GM19452 (cell line): ENCODE results near the gene TMEM17.
A peak's percentile ranks its signal among the peaks of the same experiment; 100 is the strongest.
"Not testable (repeated sequence)": the region's sequence is repeated elsewhere in the genome, so short reads cannot be mapped to it uniquely, and the experiment has no call there.

Experiments used
- ATAC-seq: cut with Tn5 transposase; IDR thresholded peaks from one replicate; pipeline ENCODE4 v1.9.1; 2021; ENCODE audit not compliant: unreplicated experiment

The TMEM17 gene, protein sequence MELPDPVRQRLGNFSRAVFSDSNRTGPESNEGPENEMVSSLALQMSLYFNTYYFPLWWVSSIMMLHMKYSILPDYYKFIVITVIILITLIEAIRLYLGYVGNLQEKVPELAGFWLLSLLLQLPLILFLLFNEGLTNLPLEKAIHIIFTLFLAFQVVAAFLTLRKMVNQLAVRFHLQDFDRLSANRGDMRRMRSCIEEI

GRCh38 chr2:62505750-62506420 is at the start of gene TMEM17:
Gene TMEM17 (minus strand): TSS chr2:62506195. CDS start chr2:62506129, 66 bp downstream.
- peak; percentile 80 for ATAC-seq

DNA sequence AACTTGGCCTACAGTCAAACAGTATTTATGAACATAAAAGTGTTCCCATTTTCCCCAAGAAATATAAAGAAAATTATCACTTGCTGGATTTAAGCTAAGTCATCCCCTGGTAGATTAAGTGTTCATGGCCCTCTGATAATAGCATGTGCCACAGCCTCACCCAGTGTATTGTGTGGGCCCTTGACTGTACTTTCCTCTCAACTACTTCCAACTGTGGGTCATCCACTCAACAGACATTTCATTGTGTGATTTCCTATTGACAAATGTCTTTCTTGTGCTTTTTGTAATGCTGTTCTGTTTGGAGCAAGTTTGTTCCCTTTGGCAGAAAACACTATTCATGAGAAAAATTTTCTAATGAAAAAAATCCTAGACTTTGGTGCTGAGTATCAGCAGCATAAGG is 48.4 kb upstream of the TMEM17 start:
- no peak for ATAC-seq

DNA sequence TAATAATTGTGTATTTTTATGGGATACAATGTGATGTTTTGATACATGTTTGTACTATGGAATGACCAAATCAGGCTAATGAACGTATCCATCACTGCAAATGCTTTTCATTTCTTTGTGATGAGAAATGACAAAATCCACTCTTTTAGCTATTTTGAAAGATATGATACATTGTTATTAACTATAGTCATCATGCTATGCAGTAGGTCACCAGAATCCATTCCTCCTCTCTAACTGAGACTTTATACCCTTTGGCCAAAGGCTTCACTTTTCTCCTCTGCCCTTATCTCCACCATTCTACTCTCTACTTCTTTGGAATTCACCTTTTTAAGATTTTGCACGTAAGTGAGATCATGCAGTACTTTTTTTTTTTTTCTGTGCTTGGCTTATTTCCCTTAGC is 44.5 kb upstream of the TMEM17 start:
- no peak for ATAC-seq

DNA sequence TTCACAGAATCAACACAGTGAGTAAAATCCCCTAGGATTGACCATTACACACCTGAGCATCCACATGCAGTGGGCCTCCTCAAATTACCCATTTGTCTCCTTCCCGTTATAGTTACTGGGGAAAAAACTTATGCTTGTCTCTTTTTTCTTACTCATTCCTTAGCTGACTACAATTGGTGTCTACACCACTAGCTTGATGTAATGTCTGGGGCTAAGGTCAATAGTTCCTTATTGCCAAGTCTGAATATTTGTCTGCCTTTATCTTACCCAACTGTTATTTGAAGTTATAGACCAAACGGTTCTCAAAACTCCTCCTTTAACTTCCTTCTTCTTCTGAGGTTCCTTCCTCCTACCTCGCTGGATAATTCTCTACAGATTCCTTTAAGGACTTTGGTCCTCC is 41.9 kb upstream of the TMEM17 start:
- no peak for ATAC-seq

DNA sequence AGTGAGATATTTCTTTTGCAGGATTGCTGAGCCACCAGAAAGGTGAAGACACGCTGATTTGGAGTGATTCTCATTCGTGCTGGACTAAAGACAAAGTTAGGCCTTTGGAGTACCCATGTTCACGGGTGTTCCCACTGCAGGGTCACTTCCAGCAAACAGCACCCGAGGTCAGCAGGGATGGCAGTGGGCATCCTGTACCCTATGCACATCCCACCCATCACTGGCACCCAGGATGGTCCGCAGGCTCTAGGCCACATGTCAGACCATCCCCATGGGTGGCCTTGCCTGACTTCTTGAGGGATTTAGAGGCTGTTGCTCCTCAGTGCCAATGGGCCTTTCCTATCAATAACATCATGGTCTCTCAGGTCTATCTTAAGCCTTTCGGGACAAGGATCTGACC is 39.3 kb upstream of the TMEM17 start:
- no peak for ATAC-seq

DNA sequence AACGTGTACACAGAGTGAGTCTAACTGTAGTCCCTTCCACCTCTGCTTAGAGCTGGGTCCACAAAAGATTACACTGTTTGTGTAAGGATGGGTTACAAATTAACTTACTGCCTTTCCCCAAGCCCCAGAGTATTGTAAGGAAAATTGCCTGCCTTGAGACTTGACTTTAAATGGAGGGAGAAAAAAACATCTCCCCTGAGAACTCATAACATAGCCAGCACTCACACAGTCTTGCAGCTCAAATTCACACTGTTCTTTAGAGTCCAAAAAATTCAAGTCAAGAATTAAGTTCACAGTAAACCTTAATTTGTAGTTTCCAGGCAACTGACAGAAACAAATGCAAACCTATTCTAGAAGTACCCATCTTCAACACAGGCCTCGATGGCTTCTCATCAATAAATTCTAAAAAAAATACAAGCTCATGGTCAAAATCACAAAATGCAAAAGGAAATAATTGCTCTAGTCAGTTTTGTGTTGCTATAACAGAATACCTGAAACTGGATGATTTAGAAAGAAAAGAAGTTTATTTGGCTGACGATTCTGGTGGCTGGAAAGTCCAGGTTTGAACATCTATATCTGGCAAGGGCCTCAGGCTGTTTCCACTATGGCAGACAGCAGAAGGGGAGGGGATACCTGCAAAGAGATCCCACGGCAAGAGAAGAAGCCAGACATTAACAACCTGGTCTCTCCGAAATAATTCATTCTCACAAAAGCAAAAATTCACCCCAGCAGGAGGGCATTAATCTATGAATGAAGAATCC is 34.6 kb upstream of the TMEM17 start:
- no peak for ATAC-seq

- ATAC-seq, result no peak
Measured at GRCh38 chr2:62539606-62540407, 33.8 kb upstream of the TMEM17 start.

GRCh38 chr2:62538756-62539155 is 32.8 kb upstream of the TMEM17 start:
- no peak for ATAC-seq

- ATAC-seq, result no peak
Measured at GRCh38 chr2:62537814-62538213, 31.8 kb upstream of the TMEM17 start.

DNA sequence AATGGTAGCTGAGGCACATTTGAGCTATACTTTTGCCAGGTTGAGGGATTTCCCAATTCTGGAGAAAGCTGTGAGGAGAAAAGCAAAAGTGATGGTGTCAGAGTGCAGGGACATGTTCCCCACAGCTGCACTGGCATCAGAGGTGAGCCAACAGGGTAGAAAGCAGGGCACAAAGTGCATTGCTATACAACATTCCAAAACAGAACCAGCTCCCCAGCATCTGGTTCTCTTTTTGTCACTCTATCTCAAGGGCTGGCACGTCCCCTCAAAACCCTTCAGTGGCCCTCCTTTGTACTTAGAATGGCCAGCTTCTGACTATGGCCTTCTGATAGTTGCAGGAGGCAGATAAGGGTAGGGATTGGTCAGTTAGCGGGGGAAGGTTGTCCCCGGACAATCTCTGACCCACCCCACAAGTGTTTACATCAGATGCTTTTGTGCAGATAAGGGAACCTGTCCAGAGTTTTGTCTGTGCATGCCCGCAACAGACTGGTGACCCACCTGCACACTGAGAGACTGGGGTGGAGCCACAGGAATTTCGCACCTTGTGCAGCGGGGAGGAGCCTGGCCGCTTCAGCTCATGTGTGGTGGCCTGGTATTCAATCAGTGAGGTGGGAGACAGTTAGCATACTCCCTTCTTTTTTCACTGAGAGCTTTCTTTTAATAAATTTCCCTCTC is 31.0 kb upstream of the TMEM17 start:
- ATAC-seq, result no peak

- not testable (repeated sequence) for ATAC-seq
Measured at GRCh38 chr2:62535521-62535920, 29.5 kb upstream of the TMEM17 start.

- ATAC-seq, result no peak
Measured at GRCh38 chr2:62531594-62531993, 25.6 kb upstream of the TMEM17 start.

GRCh38 chr2:62529758-62530157 is 23.8 kb upstream of the TMEM17 start:
- no peak for ATAC-seq

DNA sequence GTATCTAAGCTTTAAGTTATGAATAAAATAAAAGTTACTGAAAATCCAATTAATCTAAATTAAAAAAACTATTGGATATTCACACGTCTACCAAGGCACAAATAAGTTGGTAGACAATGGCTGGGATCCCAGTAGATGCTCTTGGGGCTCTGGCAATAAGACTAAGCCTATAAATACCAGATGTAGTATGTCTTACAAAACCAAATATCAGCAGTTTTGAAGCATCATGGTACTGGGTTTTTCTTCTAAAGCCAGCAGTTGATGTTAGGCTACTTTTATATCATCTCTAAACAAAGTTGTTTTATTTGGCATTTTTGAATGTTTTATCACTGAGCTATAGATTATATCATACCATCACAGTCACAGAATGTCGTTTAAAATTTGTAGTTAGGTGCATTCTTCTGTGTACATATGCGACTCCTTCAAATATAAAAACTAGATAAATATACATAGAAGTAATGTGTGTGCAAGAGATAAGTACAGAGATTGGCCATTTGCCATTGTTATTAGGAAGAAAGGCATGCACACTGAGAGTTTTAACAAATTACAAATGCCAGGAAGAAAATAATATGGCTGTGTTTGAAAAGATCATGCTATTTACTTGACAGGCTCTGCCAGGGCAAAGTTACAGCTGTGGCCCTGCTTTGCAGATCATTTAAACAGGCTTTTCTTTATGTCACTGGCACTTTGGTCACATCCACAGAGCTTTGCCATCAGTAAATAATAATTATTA is 21.6 kb upstream of the TMEM17 start:
- no peak for ATAC-seq

DNA sequence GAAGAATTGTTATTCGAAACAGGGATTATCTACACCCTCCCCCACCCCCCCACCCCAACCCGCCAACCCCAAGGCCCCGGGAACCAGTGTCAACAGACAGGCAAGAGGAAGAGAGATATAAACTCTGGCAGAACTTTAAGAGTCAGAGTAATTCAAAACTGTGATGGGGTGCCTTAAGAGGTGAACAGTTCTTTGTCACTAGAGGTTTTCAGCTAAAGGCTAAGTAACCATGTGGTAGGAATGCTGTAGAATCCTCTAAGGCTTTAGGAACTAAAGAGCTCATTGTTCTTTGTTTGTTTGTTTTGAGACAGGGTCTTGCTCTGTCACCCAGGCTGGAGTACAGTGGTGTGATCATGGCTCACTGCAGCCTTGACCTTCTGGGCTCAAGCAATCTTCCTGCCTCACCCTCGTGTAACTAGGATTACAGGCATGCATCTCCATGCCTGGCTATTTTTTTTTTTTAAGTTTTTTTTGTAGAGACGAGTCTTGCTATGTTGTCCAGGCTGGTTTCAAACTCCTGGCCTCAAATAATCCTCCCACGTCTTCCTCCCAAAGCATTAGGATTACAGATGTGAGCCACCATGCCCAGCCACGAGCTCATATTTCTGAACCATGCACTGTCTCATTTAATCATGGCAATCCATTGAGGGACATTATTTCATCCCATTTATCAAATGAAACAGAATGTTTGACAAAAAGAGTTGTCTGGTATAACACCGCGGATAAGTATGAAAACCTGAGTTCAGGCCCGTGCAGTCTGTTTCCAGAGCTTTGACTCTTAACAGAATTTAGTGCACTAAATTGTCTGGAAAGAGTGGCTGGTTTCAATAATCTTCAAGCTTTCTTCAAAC is 20.8 kb upstream of the TMEM17 start:
- no peak for ATAC-seq

DNA sequence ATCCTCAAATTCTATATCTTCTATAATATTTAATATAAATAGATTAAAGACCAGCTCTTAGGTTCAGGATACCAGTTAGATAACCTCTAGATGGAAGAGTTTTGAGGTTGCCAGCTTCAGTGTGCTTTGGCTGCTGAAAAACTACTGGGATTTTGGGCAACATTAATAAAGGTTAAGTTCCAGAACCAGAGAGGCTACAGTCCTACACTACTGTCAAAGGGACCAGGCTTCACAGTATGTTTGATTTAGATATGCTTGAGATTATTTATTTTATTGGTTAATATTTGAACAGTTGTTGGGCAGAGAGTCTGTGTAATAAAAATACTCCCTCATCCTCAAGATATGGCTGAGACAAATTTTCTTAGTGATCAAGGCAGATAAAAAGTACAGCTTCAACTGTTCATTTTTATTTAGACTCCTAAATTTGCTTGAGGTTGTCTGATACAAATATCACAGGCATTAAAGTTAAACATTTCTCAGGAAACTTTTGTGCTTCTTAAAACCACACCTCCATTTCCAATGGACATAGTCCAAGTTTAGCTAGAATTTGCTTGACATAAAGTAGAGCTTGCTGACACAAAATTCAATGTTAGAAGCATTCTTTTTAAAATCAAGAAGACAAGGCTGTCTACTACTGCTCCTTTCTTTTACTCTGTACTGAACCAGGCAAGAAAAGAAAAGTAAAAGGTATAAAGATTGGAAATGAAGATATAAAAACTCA is 19.7 kb upstream of the TMEM17 start:
- ATAC-seq, result no peak

GRCh38 chr2:62524293-62524941 is 18.4 kb upstream of the TMEM17 start:
- ATAC-seq, result no peak

- not testable (repeated sequence) for ATAC-seq
Measured at GRCh38 chr2:62521061-62521460, 15.1 kb upstream of the TMEM17 start.
